Chondrocyte (in vitro differentiated cells): Measurements from ENCODE around the gene ZNF526. TPM values are rescaled to one million over a fixed set of nuclear protein-coding genes. Genes with fewer than 3 reads are reported as not detected.

Source experiments
- DNase-seq: peaks from one replicate; pipeline ENCODE4 v3.0.0; 2021; ENCODE audit warnings: mixed read lengths, low spot score
- H3K27ac Mint-ChIP-seq: one replicate; pipeline ENCODE4 v1.8.0; 2021; ENCODE audit warnings: mild to moderate bottlenecking, moderate library complexity, mixed read lengths; ENCODE audit not compliant: unreplicated experiment
- H3K27me3 Mint-ChIP-seq: 2 replicates; pipeline ENCODE4 v1.8.0; 2021; ENCODE audit warnings: low read depth, mixed read lengths
- H3K36me3 Mint-ChIP-seq: 2 replicates; pipeline ENCODE4 v1.8.0; 2021; ENCODE audit warnings: low read depth, mixed read lengths
- H3K4me1 Mint-ChIP-seq: 2 replicates; pipeline ENCODE4 v1.8.0; 2021; ENCODE audit warnings: low read depth, mild to moderate bottlenecking, mixed read lengths
- H3K4me3 Mint-ChIP-seq: one replicate; pipeline ENCODE4 v1.8.0; 2021; ENCODE audit warnings: mild to moderate bottlenecking, moderate library complexity, mixed read lengths; ENCODE audit not compliant: unreplicated experiment
- H3K9me3 Mint-ChIP-seq: 2 replicates; pipeline ENCODE4 v1.8.0; 2021; ENCODE audit warnings: low read depth, mixed read lengths
- total RNA-seq: library from RNA; stranded (reverse); gene quantifications from 3 replicates; pipeline ENCODE4 v1.2.1, GENCODE V29; 2021
- TF ChIP-seq, protein P1 (sequence below): fragments of 200-600 bp; sonication (generic); IDR thresholded peaks from 2 replicates; pipeline ENCODE4 v1.5.0; 2021; ENCODE audit warnings: antibody characterized with exemption, mild to moderate bottlenecking, moderate library complexity

Gene ZNF526
- total RNA-seq, 1 donor from 2014 or later = 16.6 TPM

DNA sequence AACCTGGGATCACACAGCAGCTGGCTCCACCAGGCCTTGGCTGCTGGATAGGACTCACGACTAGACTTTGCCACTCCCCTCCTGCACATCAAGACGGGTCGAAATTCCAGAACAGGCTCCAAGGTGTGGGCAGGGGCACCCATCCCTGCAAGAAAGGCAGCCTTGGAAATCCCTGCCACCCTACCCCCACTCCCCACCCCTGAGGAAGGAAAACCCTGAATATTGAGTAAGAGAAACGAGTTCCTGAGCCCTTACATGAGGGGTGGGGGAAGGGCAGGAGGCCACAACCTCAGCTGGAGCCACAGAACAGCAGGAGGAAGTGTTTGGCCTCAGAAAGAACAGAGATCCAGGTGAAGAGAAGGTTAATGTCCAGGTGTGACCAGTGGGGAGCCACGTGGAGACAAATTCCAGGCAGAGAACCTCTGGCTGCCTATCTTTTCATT, 22.7 kb upstream of the ZNF526 start:
- TF ChIP-seq, protein P1, sequence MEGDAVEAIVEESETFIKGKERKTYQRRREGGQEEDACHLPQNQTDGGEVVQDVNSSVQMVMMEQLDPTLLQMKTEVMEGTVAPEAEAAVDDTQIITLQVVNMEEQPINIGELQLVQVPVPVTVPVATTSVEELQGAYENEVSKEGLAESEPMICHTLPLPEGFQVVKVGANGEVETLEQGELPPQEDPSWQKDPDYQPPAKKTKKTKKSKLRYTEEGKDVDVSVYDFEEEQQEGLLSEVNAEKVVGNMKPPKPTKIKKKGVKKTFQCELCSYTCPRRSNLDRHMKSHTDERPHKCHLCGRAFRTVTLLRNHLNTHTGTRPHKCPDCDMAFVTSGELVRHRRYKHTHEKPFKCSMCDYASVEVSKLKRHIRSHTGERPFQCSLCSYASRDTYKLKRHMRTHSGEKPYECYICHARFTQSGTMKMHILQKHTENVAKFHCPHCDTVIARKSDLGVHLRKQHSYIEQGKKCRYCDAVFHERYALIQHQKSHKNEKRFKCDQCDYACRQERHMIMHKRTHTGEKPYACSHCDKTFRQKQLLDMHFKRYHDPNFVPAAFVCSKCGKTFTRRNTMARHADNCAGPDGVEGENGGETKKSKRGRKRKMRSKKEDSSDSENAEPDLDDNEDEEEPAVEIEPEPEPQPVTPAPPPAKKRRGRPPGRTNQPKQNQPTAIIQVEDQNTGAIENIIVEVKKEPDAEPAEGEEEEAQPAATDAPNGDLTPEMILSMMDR = no peak
- Mint-ChIP-seq H3K27ac (no peak overlapping the region), H3K4me1 (no peaks in the 10 kb centered on the region), H3K27me3 (no peaks in the 10 kb centered on the region), H3K4me3 (no peak overlapping the region), H3K9me3 (peaks cover 7% of the 10 kb centered on the region), H3K36me3 (peaks cover 31% of the 10 kb centered on the region)
- DNase-seq = no peak

DNA sequence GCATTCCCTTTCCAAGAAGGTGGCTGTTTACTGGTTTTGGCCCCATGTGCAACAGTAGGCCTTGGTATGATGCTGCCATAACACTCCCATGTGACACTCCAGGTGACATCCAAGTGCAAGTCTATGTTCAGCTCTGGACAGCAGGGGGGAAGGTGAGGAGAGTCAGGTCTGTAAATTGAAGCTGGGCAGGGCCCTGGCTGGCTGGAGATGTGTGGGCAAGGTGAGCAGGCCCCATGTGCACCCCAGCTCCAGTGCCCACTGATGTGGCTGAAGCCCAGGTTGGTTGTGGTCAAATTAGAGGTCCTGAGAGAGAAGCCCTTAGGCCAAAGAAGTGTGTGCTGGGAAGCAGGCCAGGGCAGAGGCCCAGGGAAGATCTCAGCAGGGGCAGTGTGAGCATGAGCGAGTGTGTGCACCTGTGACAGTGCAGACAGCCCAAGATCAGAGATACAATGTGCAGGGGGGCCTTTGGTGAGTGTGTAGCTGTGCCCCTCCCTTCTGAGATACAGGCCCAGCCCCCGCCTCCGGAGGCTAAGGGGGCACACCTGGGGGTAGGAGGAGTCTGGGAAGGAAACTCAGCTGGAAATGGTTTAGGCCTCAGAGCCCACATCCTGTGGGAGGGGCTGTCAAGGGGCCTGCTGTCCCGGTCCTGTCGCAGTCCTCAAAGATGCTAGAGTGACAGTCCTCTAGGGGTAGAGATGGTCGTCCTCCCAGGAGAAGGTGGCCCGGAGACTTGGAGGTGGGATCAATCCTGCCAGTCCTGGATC, 21.3 kb upstream of the ZNF526 start:
- no peaks in the 10 kb centered on the region for H3K4me1 Mint-ChIP-seq

DNA sequence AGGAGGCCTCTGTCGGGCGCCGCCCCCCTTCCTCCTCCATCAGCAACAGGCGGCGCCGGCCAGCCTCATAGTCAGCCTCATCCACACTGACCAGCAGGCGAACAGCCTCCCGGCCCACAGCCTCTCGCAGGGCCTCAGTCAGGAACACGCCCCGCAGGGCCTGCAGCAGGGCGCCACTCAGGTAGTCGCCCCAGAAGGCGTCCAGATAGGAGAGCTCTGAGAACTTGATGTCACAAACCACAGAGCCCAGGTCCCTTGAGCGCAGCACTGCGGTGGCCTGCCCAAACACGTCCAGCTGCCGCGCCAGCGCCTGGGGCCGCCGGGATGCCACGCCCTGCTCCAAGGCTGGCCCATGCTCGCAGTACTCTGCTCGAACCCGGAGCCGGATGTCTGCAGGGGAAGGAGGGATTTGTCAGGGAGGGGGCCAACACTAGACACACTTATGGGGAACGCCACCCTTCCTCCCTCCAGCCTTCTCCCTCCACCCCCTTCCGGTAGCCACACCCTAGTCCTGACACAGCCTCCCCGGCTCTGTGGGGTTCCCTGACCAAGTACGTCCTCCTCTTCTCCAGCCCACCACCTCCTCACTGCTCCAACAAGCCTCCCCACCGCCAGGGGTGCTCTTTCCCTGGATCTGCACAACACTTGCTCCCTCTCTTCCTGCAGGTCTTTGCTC, 20.5 kb upstream of the ZNF526 start:
- Mint-ChIP-seq H3K9me3 (no peaks in the 10 kb centered on the region), H3K27me3 (no peaks in the 10 kb centered on the region), H3K4me3 (no peak overlapping the region), H3K36me3 (peaks cover 37% of the 10 kb centered on the region), H3K4me1 (no peaks in the 10 kb centered on the region), H3K27ac (peak overlapping the region; percentile 61)
- TF ChIP-seq, protein P1 = no peak
- no peak for DNase-seq

More for the DNA sequence above, 21.3 kb upstream of the ZNF526 start:
- H3K27me3 Mint-ChIP-seq = no peaks in the 10 kb centered on the region
- H3K4me3 Mint-ChIP-seq = no peak overlapping the region
- no peak overlapping the region for H3K27ac Mint-ChIP-seq
- peaks cover 33% of the 10 kb centered on the region for H3K36me3 Mint-ChIP-seq
- DNase-seq = no peak
- TF ChIP-seq, protein P1 = no peak
- peaks cover under 1% of the 10 kb centered on the region for H3K9me3 Mint-ChIP-seq

DNA sequence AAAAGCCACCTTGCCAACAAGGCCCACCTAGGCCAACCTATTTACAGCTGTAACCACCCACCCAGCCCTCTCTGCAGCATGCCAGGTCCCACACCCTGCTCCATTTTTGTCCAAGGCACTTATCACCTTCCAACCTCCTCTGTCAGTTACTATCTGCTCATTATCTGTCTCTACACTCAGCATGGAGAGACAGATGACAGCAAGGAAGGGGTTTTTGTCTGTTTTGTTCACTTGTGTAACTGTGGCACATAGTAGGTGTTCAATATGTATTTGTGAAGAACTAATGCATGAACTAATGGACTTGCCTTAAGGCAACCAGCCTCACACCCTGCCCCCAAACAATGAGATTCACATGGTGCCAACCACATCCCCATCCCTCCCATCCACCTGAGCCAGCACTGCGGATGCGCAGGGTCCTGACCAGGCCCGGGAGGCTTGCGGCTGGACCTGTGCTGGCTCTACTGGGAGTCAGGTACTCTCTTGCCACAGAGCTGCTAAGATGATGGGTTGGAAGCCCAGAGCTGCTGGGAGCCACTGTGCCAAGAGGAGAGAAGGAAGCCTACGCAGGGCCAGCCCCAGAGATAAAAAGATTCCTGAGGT, 19.9 kb upstream of the ZNF526 start:
- TF ChIP-seq, protein P1 = no peak
- H3K36me3 Mint-ChIP-seq = peaks cover 40% of the 10 kb centered on the region
- H3K4me1 Mint-ChIP-seq = no peaks in the 10 kb centered on the region
- no peak overlapping the region for H3K4me3 Mint-ChIP-seq
- H3K9me3 Mint-ChIP-seq = no peaks in the 10 kb centered on the region
- H3K27me3 Mint-ChIP-seq = no peaks in the 10 kb centered on the region
- peak overlapping the region; percentile 61 for H3K27ac Mint-ChIP-seq
- DNase-seq = no peak

DNA sequence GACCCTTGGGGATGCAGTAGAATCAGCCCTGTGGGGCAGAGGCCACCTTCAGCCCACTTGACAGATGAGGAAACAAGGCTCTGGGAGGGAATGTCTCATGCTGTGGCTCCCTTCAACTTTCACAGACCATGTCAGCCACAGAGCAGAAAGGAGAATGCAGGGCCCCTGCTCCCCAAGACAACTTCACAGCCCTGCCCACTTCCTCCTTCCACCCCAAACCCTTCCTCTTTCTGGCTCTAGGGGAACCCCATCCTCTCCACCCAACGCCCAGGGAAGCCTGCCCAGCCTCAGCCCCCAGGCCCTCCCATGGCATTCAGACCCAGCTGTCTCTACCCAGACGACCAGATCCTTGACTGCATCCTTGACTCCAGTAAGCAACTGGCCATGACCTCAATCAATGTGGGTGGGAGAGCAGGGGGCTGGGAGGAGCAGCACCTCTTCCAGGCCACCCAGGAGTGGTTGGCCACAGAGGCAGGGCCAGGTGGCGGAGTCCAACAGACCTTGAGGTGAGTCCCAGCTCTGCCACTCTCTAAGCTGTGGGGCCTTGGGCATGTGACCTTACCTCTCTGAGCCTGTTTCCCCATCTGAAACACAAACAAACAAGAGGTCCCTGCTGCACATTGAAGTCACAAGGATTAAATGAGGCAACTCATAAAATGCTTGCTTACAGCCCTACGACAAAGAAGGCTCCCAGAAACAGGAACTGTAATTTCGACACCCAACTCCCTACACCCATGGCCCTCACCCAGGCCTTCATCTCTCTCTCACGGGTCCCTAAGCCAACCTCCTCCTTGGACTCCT, 18.4 kb upstream of the ZNF526 start:
- Mint-ChIP-seq H3K27me3 (no peaks in the 10 kb centered on the region), H3K36me3 (peaks cover 38% of the 10 kb centered on the region), H3K4me1 (peaks cover 2% of the 10 kb centered on the region), H3K4me3 (no peak overlapping the region), H3K9me3 (no peaks in the 10 kb centered on the region), H3K27ac (no peak overlapping the region)
- no peak for DNase-seq
- TF ChIP-seq, protein P1 = no peak
